Activated CD8-positive, alpha-beta T cell treated with anti-CD3 and anti-CD28 coated beads for 36 hours (primary cell): ENCODE measurements around the gene SFR1. TPM values are rescaled to one million over a fixed set of nuclear protein-coding genes. Genes with fewer than 3 reads are reported as not detected.

ENCODE experiments used
- ATAC-seq: fragments of 200-7000 bp; cut with Tn5 transposase; one replicate; pipeline ENCODE4 v1.10.0; 2021; ENCODE audit warnings: mild to moderate bottlenecking, moderate library complexity
- CTCF ChIA-PET: fragments of 350-600 bp; sonication (Branson Sonifier 250); formaldehyde crosslinking; loops from one replicate; lab custom pipeline; 2021; ENCODE audit warnings: antibody characterized with exemption; lab: Charles Lee
- POLR2A ChIA-PET: fragments of 350-600 bp; sonication (Branson Sonifier 250); formaldehyde crosslinking; loops from one replicate; lab custom pipeline; 2021; ENCODE audit warnings: antibody characterized with exemption; lab: Charles Lee
- DNase-seq: peaks from one replicate; pipeline ENCODE4 v3.0.0-alpha.2; 2020
- H3K27ac Mint-ChIP-seq: one replicate; pipeline ENCODE4 v1.8.0; 2021; ENCODE audit warnings: mild to moderate bottlenecking, mixed read lengths
- H3K27me3 Mint-ChIP-seq: one replicate; pipeline ENCODE4 v1.8.0; 2021; ENCODE audit warnings: mixed read lengths
- H3K36me3 Mint-ChIP-seq: one replicate; pipeline ENCODE4 v1.8.0; 2021; ENCODE audit warnings: low read depth, mixed read lengths
- H3K4me1 Mint-ChIP-seq: one replicate; pipeline ENCODE4 v1.8.0; 2021; ENCODE audit warnings: low read depth, mixed read lengths
- H3K4me3 Mint-ChIP-seq: one replicate; pipeline ENCODE4 v1.8.0; 2021; ENCODE audit warnings: mild to moderate bottlenecking, moderate library complexity, mixed read lengths
- H3K9me3 Mint-ChIP-seq: one replicate; pipeline ENCODE4 v1.8.0; 2021; ENCODE audit warnings: mixed read lengths
- CTCF ChIP-seq: fragments of 200-600 bp; IDR thresholded peaks from one replicate; pipeline ENCODE4 v1.8.0; 2022; ENCODE audit warnings: antibody characterized with exemption, mild to moderate bottlenecking
- intact Hi-C: fragments of 100-400 bp; cut with micrococcal nuclease; formaldehyde crosslinking; loops from one replicate; pipeline ENCODE4 v1.10.0; 2022
- total RNA-seq, 2 experiments: library from RNA; stranded (reverse); gene quantifications; one replicate each; pipeline ENCODE4 v1.2.3, GENCODE V29; 2021

SFR1 gene
- total RNA-seq, 2 experiments from 2014 or later, result 16.8 to 17.9 TPM

DNA sequence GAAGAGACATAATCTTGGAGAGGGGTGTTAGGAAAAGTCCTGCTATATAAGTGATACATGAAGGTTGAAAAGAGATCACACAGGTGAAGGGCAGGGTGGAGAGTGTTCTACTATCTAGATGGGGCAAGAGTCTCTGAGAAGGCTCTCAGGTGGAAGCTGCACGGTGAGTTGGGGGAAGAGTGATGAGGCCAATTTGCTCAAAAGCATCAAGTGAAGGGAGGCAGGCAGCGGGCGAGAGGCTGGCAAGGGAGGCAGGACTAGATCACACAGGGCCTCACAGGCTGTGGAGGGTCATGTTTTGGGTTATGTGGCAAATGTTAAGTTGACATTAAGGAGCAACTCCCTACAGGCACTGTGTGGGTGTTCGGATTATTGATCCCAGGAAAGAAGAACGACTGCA is 33.7 kb upstream of the SFR1 start:
- no peak for DNase-seq

GRCh38 chr10:104089621-104090020 is 32.4 kb upstream of the SFR1 start:
- POLR2A ChIA-PET, result interaction anchor here (0.9 kb wide), 1 partner anchor 12 kb away, joined by 3 read pairs; no protein-coding TSS in a partner anchor
- Mint-ChIP-seq H3K9me3 (peaks cover 8% of the 10 kb centered on the region), H3K27me3 (no peaks in the 10 kb centered on the region), H3K4me1 (peaks cover 8% of the 10 kb centered on the region), H3K36me3 (no peaks in the 10 kb centered on the region), H3K27ac (no peak overlapping the region), H3K4me3 (no peak overlapping the region)
- intact Hi-C loops, result no loop called here
- no peak for ATAC-seq
- CTCF ChIA-PET, result interaction anchor here (1.4 kb wide), 1 partner anchor 13 kb away, joined by 3 read pairs; no protein-coding TSS in a partner anchor
- DNase-seq, result no peak
- no peak for TF ChIP-seq CTCF

More for the DNA sequence above, 33.7 kb upstream of the SFR1 start:
- no peak overlapping the region for H3K27ac Mint-ChIP-seq
- ChIA-PET CTCF (interaction anchor here (0.8 to 1.0 kb wide), 2 partner anchors 9 to 202 kb away, joined by 3 read pairs; no protein-coding TSS in a partner anchor), POLR2A (interaction anchor here (0.7 to 1.2 kb wide), 2 partner anchors 15 to 125 kb away, joined by 3 read pairs; no protein-coding TSS in a partner anchor)
- H3K27me3 Mint-ChIP-seq, result no peaks in the 10 kb centered on the region
- no peak for TF ChIP-seq CTCF
- H3K36me3 Mint-ChIP-seq, result no peaks in the 10 kb centered on the region
- peaks cover 3% of the 10 kb centered on the region for H3K9me3 Mint-ChIP-seq
- ATAC-seq, result no peak
- peaks cover 3% of the 10 kb centered on the region for H3K4me1 Mint-ChIP-seq
- no peak overlapping the region for H3K4me3 Mint-ChIP-seq
- intact Hi-C loops, result no loop called here

- H3K4me1 Mint-ChIP-seq, result peaks cover 11% of the 10 kb centered on the region
- ChIA-PET CTCF (interaction anchor here (1.4 kb wide), 1 partner anchor 12 kb away, joined by 3 read pairs; no protein-coding TSS in a partner anchor), POLR2A (interaction anchor here (0.7 kb wide), 1 partner anchor 59 kb away, joined by 3 read pairs; no protein-coding TSS in a partner anchor)
- peaks cover 8% of the 10 kb centered on the region for H3K9me3 Mint-ChIP-seq
- no peaks in the 10 kb centered on the region for H3K36me3 Mint-ChIP-seq
- no peak overlapping the region for H3K27ac Mint-ChIP-seq
- no peak for TF ChIP-seq CTCF
- DNase-seq, result no peak
- no peak overlapping the region for H3K4me3 Mint-ChIP-seq
- intact Hi-C loops, result no loop called here
- no peak for ATAC-seq
- H3K27me3 Mint-ChIP-seq, result no peaks in the 10 kb centered on the region
These were observed 31.4 kb upstream of the SFR1 start for GRCh38 chr10:104090611-104091010.

GRCh38 chr10:104092749-104093148 is 29.2 kb upstream of the SFR1 start:
- H3K4me1 Mint-ChIP-seq, result peaks cover 11% of the 10 kb centered on the region
- TF ChIP-seq CTCF, result no peak
- peaks cover 9% of the 10 kb centered on the region for H3K9me3 Mint-ChIP-seq
- CTCF ChIA-PET, result interaction anchor here (1.6 kb wide), 1 partner anchor 11 kb away, joined by 7 read pairs; no protein-coding TSS in a partner anchor
- H3K27me3 Mint-ChIP-seq, result peaks cover 3% of the 10 kb centered on the region
- H3K27ac Mint-ChIP-seq, result no peak overlapping the region
- no peak overlapping the region for H3K4me3 Mint-ChIP-seq
- DNase-seq (no peak), ATAC-seq (no peak)
- intact Hi-C loops, result no loop called here
- POLR2A ChIA-PET, result no interaction called here
- H3K36me3 Mint-ChIP-seq, result no peaks in the 10 kb centered on the region

DNA sequence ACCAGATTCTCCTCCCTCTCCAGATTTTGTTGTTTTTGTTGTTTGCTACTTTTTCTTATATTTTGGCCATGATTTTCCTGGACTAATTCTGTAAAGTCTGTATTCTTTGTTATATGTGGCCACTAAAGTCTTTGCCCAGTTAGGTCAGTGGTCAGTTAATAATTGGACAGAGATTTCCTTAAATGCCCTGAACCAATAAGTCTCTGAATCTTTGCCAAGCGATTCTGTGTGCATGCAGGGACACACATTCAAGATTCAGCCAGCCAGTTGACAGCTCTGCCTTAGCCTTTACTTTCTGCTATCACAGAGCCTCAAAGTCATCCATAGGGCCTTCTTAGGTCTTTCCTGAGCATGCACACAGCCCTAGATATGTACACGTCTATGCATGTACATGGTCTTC is 25.3 kb upstream of the SFR1 start:
- Mint-ChIP-seq H3K9me3 (peaks cover 9% of the 10 kb centered on the region), H3K4me1 (peaks cover 11% of the 10 kb centered on the region), H3K36me3 (no peaks in the 10 kb centered on the region), H3K27ac (no peak overlapping the region), H3K4me3 (no peak overlapping the region), H3K27me3 (peaks cover 3% of the 10 kb centered on the region)
- CTCF ChIA-PET, result interaction anchor here (1.1 kb wide), 1 partner anchor 8 kb away, joined by 3 read pairs; no protein-coding TSS in a partner anchor
- intact Hi-C loops, result no loop called here
- no peak for DNase-seq
- POLR2A ChIA-PET, result no interaction called here
- ATAC-seq, result no peak
- TF ChIP-seq CTCF, result no peak
